Lower leg skin (tissue), 3 donors: ENCODE results near the gene PRKAR1B.

Experiments
- POLR2A ChIP-seq, 2 donors: fragments of 450-650 bp; IDR thresholded peaks; one replicate each; pipeline ENCODE4 v1.6.1; 2016 to 2017; ENCODE audit warnings: antibody characterized with exemption in 2 of 2, mild to moderate bottlenecking in 1 of 2, moderate library complexity in 1 of 2
- TF ChIP-seq, protein P1 (sequence below), 3 donors: fragments of 450-650 bp; IDR thresholded peaks; one replicate each; pipeline ENCODE4 v1.5.1; 2016; ENCODE audit warnings: antibody characterized with exemption in 3 of 3, mild to moderate bottlenecking in 3 of 3, moderate library complexity in 2 of 3

DNA sequence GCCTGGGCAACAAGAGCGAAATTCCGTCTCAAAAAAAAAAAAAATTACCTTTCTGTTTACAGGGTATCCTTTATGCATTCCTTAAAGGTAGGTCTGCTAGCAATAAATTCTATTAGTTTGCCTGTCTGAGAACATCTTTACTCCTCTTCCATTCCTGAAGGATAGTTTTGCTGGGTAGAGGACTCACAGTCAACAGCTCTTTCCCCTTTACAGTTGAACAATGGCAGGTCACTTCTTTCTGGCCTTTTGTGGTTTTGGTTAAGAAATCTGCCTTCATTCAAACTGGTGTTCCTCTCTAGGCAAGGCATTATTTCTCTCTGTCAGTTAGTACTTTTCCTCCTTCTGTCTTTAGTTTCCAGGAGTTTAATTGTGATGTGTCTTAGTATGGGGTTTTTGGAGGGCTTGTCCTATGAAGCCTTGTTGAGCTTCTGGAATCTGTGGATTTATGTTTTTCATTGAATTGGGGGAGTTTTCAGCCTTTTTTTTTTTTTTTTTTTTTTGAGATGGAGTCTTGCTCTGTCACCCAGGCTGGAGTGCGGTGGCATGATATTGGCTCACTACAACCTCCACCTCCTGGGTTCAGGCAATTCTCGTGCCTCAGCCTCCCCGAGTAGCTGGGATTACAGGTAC is 5.3 kb downstream of the PRKAR1B start:
- TF ChIP-seq, protein P1, sequence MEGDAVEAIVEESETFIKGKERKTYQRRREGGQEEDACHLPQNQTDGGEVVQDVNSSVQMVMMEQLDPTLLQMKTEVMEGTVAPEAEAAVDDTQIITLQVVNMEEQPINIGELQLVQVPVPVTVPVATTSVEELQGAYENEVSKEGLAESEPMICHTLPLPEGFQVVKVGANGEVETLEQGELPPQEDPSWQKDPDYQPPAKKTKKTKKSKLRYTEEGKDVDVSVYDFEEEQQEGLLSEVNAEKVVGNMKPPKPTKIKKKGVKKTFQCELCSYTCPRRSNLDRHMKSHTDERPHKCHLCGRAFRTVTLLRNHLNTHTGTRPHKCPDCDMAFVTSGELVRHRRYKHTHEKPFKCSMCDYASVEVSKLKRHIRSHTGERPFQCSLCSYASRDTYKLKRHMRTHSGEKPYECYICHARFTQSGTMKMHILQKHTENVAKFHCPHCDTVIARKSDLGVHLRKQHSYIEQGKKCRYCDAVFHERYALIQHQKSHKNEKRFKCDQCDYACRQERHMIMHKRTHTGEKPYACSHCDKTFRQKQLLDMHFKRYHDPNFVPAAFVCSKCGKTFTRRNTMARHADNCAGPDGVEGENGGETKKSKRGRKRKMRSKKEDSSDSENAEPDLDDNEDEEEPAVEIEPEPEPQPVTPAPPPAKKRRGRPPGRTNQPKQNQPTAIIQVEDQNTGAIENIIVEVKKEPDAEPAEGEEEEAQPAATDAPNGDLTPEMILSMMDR (IDR thresholded peaks at IDR 0.05): no peak
- no peak for TF ChIP-seq POLR2A (IDR thresholded peaks at IDR 0.05)
